ENCODE results near the gene LGSN. TPM values are rescaled to one million over a fixed set of nuclear protein-coding genes. Genes with fewer than 3 reads are reported as not detected.

Gene LGSN
- total and polyA plus RNA-seq, 2 donors from 2014 or later, result 0.19 to 0.26 TPM

GRCh38 chr6:63355632-63356031, 35.8 kb upstream of the LGSN start:
- DNase-seq, result no peak
- Histone ChIP-seq H3K9ac (ENCODE audit: low read length in 3 of 3) (no peak overlapping the region), H3K4me1 (ENCODE audit: control insufficient read depth in 2 of 3, insufficient read depth in 2 of 3, low read depth in 1 of 3, low read length in 3 of 3) (peaks cover 0 to 3% (median 0%) of the 10 kb centered on the region in 3 donors), H3K36me3 (ENCODE audit: control insufficient read depth in 2 of 3, insufficient read depth in 3 of 3, low read length in 3 of 3) (no peaks in the 10 kb centered on the region), H3K9me3 (ENCODE audit: control insufficient read depth in 2 of 3, insufficient read depth in 1 of 3, low read length in 3 of 3) (no peaks in the 10 kb centered on the region), H3K27ac (ENCODE audit: low read depth in 2 of 2, low read length in 2 of 2) (no peak overlapping the region), H3K27me3 (ENCODE audit: control insufficient read depth, insufficient read depth, low read length) (no peaks in the 10 kb centered on the region), H3K4me3 (ENCODE audit: low read length in 3 of 3) (no peak overlapping the region)
- TF ChIP-seq, protein P1, sequence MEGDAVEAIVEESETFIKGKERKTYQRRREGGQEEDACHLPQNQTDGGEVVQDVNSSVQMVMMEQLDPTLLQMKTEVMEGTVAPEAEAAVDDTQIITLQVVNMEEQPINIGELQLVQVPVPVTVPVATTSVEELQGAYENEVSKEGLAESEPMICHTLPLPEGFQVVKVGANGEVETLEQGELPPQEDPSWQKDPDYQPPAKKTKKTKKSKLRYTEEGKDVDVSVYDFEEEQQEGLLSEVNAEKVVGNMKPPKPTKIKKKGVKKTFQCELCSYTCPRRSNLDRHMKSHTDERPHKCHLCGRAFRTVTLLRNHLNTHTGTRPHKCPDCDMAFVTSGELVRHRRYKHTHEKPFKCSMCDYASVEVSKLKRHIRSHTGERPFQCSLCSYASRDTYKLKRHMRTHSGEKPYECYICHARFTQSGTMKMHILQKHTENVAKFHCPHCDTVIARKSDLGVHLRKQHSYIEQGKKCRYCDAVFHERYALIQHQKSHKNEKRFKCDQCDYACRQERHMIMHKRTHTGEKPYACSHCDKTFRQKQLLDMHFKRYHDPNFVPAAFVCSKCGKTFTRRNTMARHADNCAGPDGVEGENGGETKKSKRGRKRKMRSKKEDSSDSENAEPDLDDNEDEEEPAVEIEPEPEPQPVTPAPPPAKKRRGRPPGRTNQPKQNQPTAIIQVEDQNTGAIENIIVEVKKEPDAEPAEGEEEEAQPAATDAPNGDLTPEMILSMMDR (IDR thresholded peaks at IDR 0.05; ENCODE audit: borderline replicate concordance, extremely low read depth, insufficient read depth), result no peak
- no peak for FAIRE-seq
- intact Hi-C loops (cut with DNase I), result no loop called here

DNA sequence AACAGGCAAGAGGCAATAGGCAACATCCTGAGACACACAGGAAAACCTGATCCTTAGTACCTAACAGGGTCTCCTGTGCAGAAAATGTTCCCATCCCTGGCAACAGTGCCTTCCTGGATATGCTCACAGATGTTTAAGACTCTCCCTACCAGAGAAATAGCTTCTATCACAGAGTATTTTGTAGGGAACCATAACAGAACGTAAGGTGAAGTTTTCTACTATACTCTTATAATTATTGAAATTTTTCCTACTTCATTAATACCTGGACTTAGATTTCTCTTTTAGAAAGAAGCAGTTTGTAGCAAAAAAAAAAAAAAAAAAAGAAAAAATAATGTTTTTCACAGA, 33.5 kb upstream of the LGSN start:
- H3K9me3 ChIP-seq (ENCODE audit: control insufficient read depth in 2 of 3, insufficient read depth in 1 of 3, low read length in 3 of 3), result no peaks in the 10 kb centered on the region
- TF ChIP-seq, protein P1 (IDR thresholded peaks at IDR 0.05; ENCODE audit: borderline replicate concordance, extremely low read depth, insufficient read depth), result no peak

DNA sequence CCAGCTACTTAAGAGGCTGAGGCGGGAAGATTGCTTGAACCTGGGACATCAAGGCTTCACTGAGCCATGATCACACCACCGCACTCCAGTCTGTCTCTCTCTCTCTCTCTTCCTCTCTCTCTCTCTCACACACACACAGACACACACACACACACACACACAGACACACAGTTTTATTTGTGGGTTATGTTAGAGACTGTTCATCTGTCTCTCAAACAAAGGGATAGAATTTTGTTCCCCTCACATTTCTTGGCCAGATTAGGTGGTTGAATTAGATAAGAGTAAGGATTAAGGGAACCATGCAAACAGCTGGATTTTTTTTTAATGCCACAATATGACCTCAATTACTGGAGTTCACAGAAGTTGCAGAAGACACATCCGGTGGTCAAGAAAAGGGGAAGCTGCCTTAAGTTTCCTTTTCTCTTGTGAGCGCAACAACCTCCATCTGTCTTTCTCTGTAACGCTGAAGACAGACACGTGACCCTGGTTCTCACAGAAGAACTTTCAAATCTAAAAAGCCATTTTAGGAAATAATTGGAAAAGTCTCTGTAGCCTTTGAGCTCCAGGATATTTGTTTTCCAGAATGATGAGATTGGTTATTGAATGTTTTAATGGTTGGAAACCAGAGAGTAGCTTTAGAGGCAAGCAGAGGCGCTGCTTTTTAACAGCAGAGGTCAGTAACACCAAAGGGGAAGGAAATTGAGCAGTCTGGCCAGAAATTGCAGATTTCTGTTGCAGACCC, 32.9 kb upstream of the LGSN start:
- Histone ChIP-seq H3K9ac (ENCODE audit: low read length in 3 of 3) (no peak overlapping the region), H3K4me3 (ENCODE audit: low read length in 3 of 3) (no peak overlapping the region), H3K27ac (ENCODE audit: low read depth in 2 of 2, low read length in 2 of 2) (no peak overlapping the region), H3K27me3 (ENCODE audit: control insufficient read depth, insufficient read depth, low read length) (no peaks in the 10 kb centered on the region), H3K4me1 (ENCODE audit: control insufficient read depth in 2 of 3, insufficient read depth in 2 of 3, low read depth in 1 of 3, low read length in 3 of 3) (peaks cover 0 to 3% (median 0%) of the 10 kb centered on the region in 3 donors), H3K9me3 (ENCODE audit: control insufficient read depth in 2 of 3, insufficient read depth in 1 of 3, low read length in 3 of 3) (no peaks in the 10 kb centered on the region), H3K36me3 (ENCODE audit: control insufficient read depth in 2 of 3, insufficient read depth in 3 of 3, low read length in 3 of 3) (no peaks in the 10 kb centered on the region)
- FAIRE-seq (no peak), DNase-seq (peak in 2 of 5 donors; percentile 39 to 60)
- intact Hi-C loops (cut with DNase I), result no loop called here
- TF ChIP-seq, protein P1 (IDR thresholded peaks at IDR 0.05; ENCODE audit: borderline replicate concordance, extremely low read depth, insufficient read depth), result peak; percentile 58

More for the DNA sequence above, 33.5 kb upstream of the LGSN start:
- Histone ChIP-seq H3K4me3 (ENCODE audit: low read length in 3 of 3) (no peak overlapping the region), H3K27ac (ENCODE audit: low read depth in 2 of 2, low read length in 2 of 2) (no peak overlapping the region), H3K9ac (ENCODE audit: low read length in 3 of 3) (no peak overlapping the region), H3K36me3 (ENCODE audit: control insufficient read depth in 2 of 3, insufficient read depth in 3 of 3, low read length in 3 of 3) (no peaks in the 10 kb centered on the region), H3K27me3 (ENCODE audit: control insufficient read depth, insufficient read depth, low read length) (no peaks in the 10 kb centered on the region), H3K4me1 (ENCODE audit: control insufficient read depth in 2 of 3, insufficient read depth in 2 of 3, low read depth in 1 of 3, low read length in 3 of 3) (peaks cover 0 to 3% (median 0%) of the 10 kb centered on the region in 3 donors)
- intact Hi-C loops (cut with DNase I), result no loop called here
- DNase-seq (no peak), FAIRE-seq (no peak)
